ENCODE data around the gene USP3. TPM values are rescaled to one million over a fixed set of nuclear protein-coding genes. Genes with fewer than 3 reads are reported as not detected.

Gene USP3
- total RNA-seq, 1 experiment from 2014 or later = 70.2 TPM

- no peaks in the 10 kb centered on the region for H3K36me3 Mint-ChIP-seq (ENCODE audit: insufficient read depth, unreplicated experiment)
- no peaks in the 10 kb centered on the region for H3K27me3 Mint-ChIP-seq (ENCODE audit: insufficient read depth, unreplicated experiment)
- POLR2A ChIA-PET = interaction anchor here (0.7 to 0.8 kb wide), 2 partner anchors 14 to 21 kb away, joined by 3 read pairs; no protein-coding TSS in a partner anchor
- no peak for TF ChIP-seq CTCF (IDR thresholded peaks at IDR 0.05; ENCODE audit: unreplicated experiment)
- no peak overlapping the region for H3K4me3 Mint-ChIP-seq (ENCODE audit: unreplicated experiment)
- DNase-seq (ENCODE audit: unreplicated experiment) = no peak
- peaks cover 6% of the 10 kb centered on the region for H3K9me3 Mint-ChIP-seq (ENCODE audit: unreplicated experiment)
- BruUV-seq (replicated peaks) = no TSS peak
- no peaks in the 10 kb centered on the region for H3K4me1 Mint-ChIP-seq (ENCODE audit: insufficient read depth, unreplicated experiment)
- intact Hi-C loops (cut with micrococcal nuclease) = no loop called here
- CTCF ChIA-PET = interaction anchor here (0.6 kb wide), 1 partner anchor 1590 kb away, joined by 3 read pairs; no protein-coding TSS in a partner anchor
- H3K27ac Mint-ChIP-seq (ENCODE audit: low read depth, unreplicated experiment) = no peak overlapping the region
Observed at GRCh38 chr15:63461230-63461985, 43.0 kb upstream of the USP3 start.

GRCh38 chr15:63462088-63462487 lies 42.3 kb upstream of the USP3 start:
- no peaks in the 10 kb centered on the region for H3K27me3 Mint-ChIP-seq (ENCODE audit: insufficient read depth, unreplicated experiment)
- no peaks in the 10 kb centered on the region for H3K4me1 Mint-ChIP-seq (ENCODE audit: insufficient read depth, unreplicated experiment)
- H3K9me3 Mint-ChIP-seq (ENCODE audit: unreplicated experiment) = peaks cover 6% of the 10 kb centered on the region
- POLR2A ChIA-PET = interaction anchor here (0.7 to 5.7 kb wide), 4 partner anchors 13 to 138 kb away, joined by 3 to 47 read pairs (median 4); no protein-coding TSS in a partner anchor
- TF ChIP-seq CTCF (IDR thresholded peaks at IDR 0.05; ENCODE audit: unreplicated experiment) = no peak
- H3K36me3 Mint-ChIP-seq (ENCODE audit: insufficient read depth, unreplicated experiment) = no peaks in the 10 kb centered on the region
- intact Hi-C loops (cut with micrococcal nuclease) = no loop called here
- H3K27ac Mint-ChIP-seq (ENCODE audit: low read depth, unreplicated experiment) = no peak overlapping the region
- no peak overlapping the region for H3K4me3 Mint-ChIP-seq (ENCODE audit: unreplicated experiment)
- CTCF ChIA-PET = interaction anchor here (0.7 to 3.4 kb wide), 5 partner anchors 21 to 137 kb away, joined by 3 to 12 read pairs (median 3); no protein-coding TSS in a partner anchor
- no TSS peak for BruUV-seq (replicated peaks)
- no peak for DNase-seq (ENCODE audit: unreplicated experiment)

GRCh38 chr15:63463036-63463435 lies 41.4 kb upstream of the USP3 start:
- H3K36me3 Mint-ChIP-seq (ENCODE audit: insufficient read depth, unreplicated experiment) = no peaks in the 10 kb centered on the region
- H3K9me3 Mint-ChIP-seq (ENCODE audit: unreplicated experiment) = peaks cover 4% of the 10 kb centered on the region
- CTCF ChIA-PET = interaction anchor here (0.5 to 3.4 kb wide), 7 partner anchors 12 to 1305 kb away, joined by 3 to 12 read pairs (median 3); no protein-coding TSS in a partner anchor
- H3K27me3 Mint-ChIP-seq (ENCODE audit: insufficient read depth, unreplicated experiment) = no peaks in the 10 kb centered on the region
- no TSS peak for BruUV-seq (replicated peaks)
- POLR2A ChIA-PET = interaction anchor here (0.6 to 5.7 kb wide), 6 partner anchors 42 to 232 kb away, joined by 3 to 47 read pairs (median 4); no protein-coding TSS in a partner anchor
- H3K27ac Mint-ChIP-seq (ENCODE audit: low read depth, unreplicated experiment) = no peak overlapping the region
- no peak for DNase-seq (ENCODE audit: unreplicated experiment)
- H3K4me3 Mint-ChIP-seq (ENCODE audit: unreplicated experiment) = no peak overlapping the region
- TF ChIP-seq CTCF (IDR thresholded peaks at IDR 0.05; ENCODE audit: unreplicated experiment) = no peak
- no peaks in the 10 kb centered on the region for H3K4me1 Mint-ChIP-seq (ENCODE audit: insufficient read depth, unreplicated experiment)
- intact Hi-C loops (cut with micrococcal nuclease) = no loop called here

GRCh38 chr15:63463793-63464192 lies 40.6 kb upstream of the USP3 start:
- Mint-ChIP-seq H3K4me1 (ENCODE audit: insufficient read depth, unreplicated experiment) (no peaks in the 10 kb centered on the region), H3K9me3 (ENCODE audit: unreplicated experiment) (no peaks in the 10 kb centered on the region), H3K4me3 (ENCODE audit: unreplicated experiment) (no peak overlapping the region), H3K27ac (ENCODE audit: low read depth, unreplicated experiment) (no peak overlapping the region), H3K36me3 (ENCODE audit: insufficient read depth, unreplicated experiment) (no peaks in the 10 kb centered on the region), H3K27me3 (ENCODE audit: insufficient read depth, unreplicated experiment) (no peaks in the 10 kb centered on the region)
- no peak for TF ChIP-seq CTCF (IDR thresholded peaks at IDR 0.05; ENCODE audit: unreplicated experiment)
- BruUV-seq (replicated peaks) = no TSS peak
- POLR2A ChIA-PET = interaction anchor here (0.6 to 5.7 kb wide), 5 partner anchors 42 to 317 kb away, joined by 3 to 47 read pairs (median 5); no protein-coding TSS in a partner anchor
- intact Hi-C loops (cut with micrococcal nuclease) = no loop called here
- no peak for DNase-seq (ENCODE audit: unreplicated experiment)
- CTCF ChIA-PET = interaction anchor here (0.5 to 3.4 kb wide), 10 partner anchors 12 to 1304 kb away, joined by 3 to 12 read pairs (median 3); no protein-coding TSS in a partner anchor

All from MCF 10A (cell line).